Measurements from ENCODE around the gene MAP3K5.

MAP3K5 gene

GRCh38 chr6:136641166-136641565, 151.1 kb downstream of the MAP3K5 start:
- H3K4me1 ChIP-seq (ENCODE audit: control extremely low read depth in 1 of 4, control insufficient read depth in 4 of 4, insufficient read depth in 4 of 4, low read length in 3 of 4), result peaks cover 0 to 7% (median 0%) of the 10 kb centered on the region in 4 experiments
- 100% methylated on average over 1 of the region's 3 CpGs for WGBS (ENCODE audit: insufficient coverage)
- no peak overlapping the region for H3K4me3 ChIP-seq (ENCODE audit: control insufficient read depth in 1 of 7, extremely low read depth in 1 of 7, insufficient read depth in 4 of 7, low read depth in 2 of 7, low read length in 6 of 7)
- ChIA-PET POLR2A (no interaction called here), CTCF (interaction anchor here (0.8 to 10.0 kb wide), 8 partner anchors 10 to 372 kb away, joined by 3 to 211 read pairs (median 4); partner anchors contain the start of gene MAP3K5)
- H3K36me3 ChIP-seq (ENCODE audit: control insufficient read depth in 4 of 4, insufficient read depth in 4 of 4, low read length in 3 of 4), result peaks cover 6 to 24% (median 14%) of the 10 kb centered on the region in 4 experiments
- DNase-seq, result no peak
- no peak overlapping the region for H3K27ac ChIP-seq (ENCODE audit: insufficient read depth in 1 of 2, low read depth in 1 of 2, low read length in 2 of 2, poor library complexity in 1 of 2, severe bottlenecking in 2 of 2)
- no peaks in the 10 kb centered on the region for H3K27me3 ChIP-seq (replicated peaks in 2 of 5; ENCODE audit: control insufficient read depth in 4 of 5, insufficient read depth in 5 of 5, low read length in 4 of 5)
- H3K9me3 ChIP-seq (ENCODE audit: control extremely low read depth in 1 of 5, control insufficient read depth in 4 of 5, insufficient read depth in 2 of 5, low read depth in 1 of 5, low read length in 4 of 5), result no peaks in the 10 kb centered on the region

- no peaks in the 10 kb centered on the region for H3K27me3 ChIP-seq (replicated peaks in 2 of 5; ENCODE audit: control insufficient read depth in 4 of 5, insufficient read depth in 5 of 5, low read length in 4 of 5)
- no peaks in the 10 kb centered on the region for H3K9me3 ChIP-seq (ENCODE audit: control extremely low read depth in 1 of 5, control insufficient read depth in 4 of 5, insufficient read depth in 2 of 5, low read depth in 1 of 5, low read length in 4 of 5)
- peaks cover 11 to 31% (median 16%) of the 10 kb centered on the region in 4 experiments for H3K36me3 ChIP-seq (ENCODE audit: control insufficient read depth in 4 of 4, insufficient read depth in 4 of 4, low read length in 3 of 4)
- WGBS (ENCODE audit: insufficient coverage), result 97% methylated on average over 5 of the region's 5 CpGs
- no peak overlapping the region for H3K4me3 ChIP-seq (ENCODE audit: control insufficient read depth in 1 of 7, extremely low read depth in 1 of 7, insufficient read depth in 4 of 7, low read depth in 2 of 7, low read length in 6 of 7)
- no peak overlapping the region for H3K27ac ChIP-seq (ENCODE audit: insufficient read depth in 1 of 2, low read depth in 1 of 2, low read length in 2 of 2, poor library complexity in 1 of 2, severe bottlenecking in 2 of 2)
- ChIA-PET POLR2A (no interaction called here), CTCF (interaction anchor here (0.6 to 10.0 kb wide), 8 partner anchors 9 to 155 kb away, joined by 3 to 211 read pairs (median 4); partner anchors contain the start of gene MAP3K5)
- DNase-seq, result no peak
- H3K4me1 ChIP-seq (ENCODE audit: control extremely low read depth in 1 of 4, control insufficient read depth in 4 of 4, insufficient read depth in 4 of 4, low read length in 3 of 4), result peaks cover 0 to 7% (median 0%) of the 10 kb centered on the region in 4 experiments
These were observed 152.0 kb downstream of the MAP3K5 start for GRCh38 chr6:136640132-136640915.

- 93% methylated on average over 2 of the region's 3 CpGs for WGBS (ENCODE audit: insufficient coverage)
- no peak overlapping the region for H3K4me3 ChIP-seq (ENCODE audit: control insufficient read depth in 1 of 7, extremely low read depth in 1 of 7, insufficient read depth in 4 of 7, low read depth in 2 of 7, low read length in 6 of 7)
- H3K27ac ChIP-seq (ENCODE audit: insufficient read depth in 1 of 2, low read depth in 1 of 2, low read length in 2 of 2, poor library complexity in 1 of 2, severe bottlenecking in 2 of 2), result no peak overlapping the region
- no peaks in the 10 kb centered on the region for H3K9me3 ChIP-seq (ENCODE audit: control extremely low read depth in 1 of 5, control insufficient read depth in 4 of 5, insufficient read depth in 2 of 5, low read depth in 1 of 5, low read length in 4 of 5)
- POLR2A ChIA-PET, result no interaction called here
- DNase-seq, result no peak
- H3K4me1 ChIP-seq (ENCODE audit: control extremely low read depth in 1 of 4, control insufficient read depth in 4 of 4, insufficient read depth in 4 of 4, low read length in 3 of 4), result peaks cover 0 to 7% (median 0%) of the 10 kb centered on the region in 4 experiments
- CTCF ChIA-PET, result interaction anchor here (0.6 to 10.0 kb wide), 4 partner anchors 8 to 150 kb away, joined by 3 to 211 read pairs (median 4); partner anchors contain the start of gene MAP3K5
- no peaks in the 10 kb centered on the region for H3K27me3 ChIP-seq (replicated peaks in 2 of 5; ENCODE audit: control insufficient read depth in 4 of 5, insufficient read depth in 5 of 5, low read length in 4 of 5)
- H3K36me3 ChIP-seq (ENCODE audit: control insufficient read depth in 4 of 4, insufficient read depth in 4 of 4, low read length in 3 of 4), result peaks cover 11 to 34% (median 16%) of the 10 kb centered on the region in 4 experiments
These were observed 152.6 kb downstream of the MAP3K5 start for GRCh38 chr6:136639702-136640101.

- ChIA-PET POLR2A (no interaction called here), CTCF (interaction anchor here (0.8 to 5.0 kb wide), 4 partner anchors 9 to 159 kb away, joined by 3 to 41 read pairs (median 3); partner anchors contain the start of gene MAP3K5)
- 100% methylated on average over 1 of the region's 4 CpGs for WGBS (ENCODE audit: insufficient coverage)
- peaks cover 14 to 59% (median 24%) of the 10 kb centered on the region in 4 experiments for H3K36me3 ChIP-seq (ENCODE audit: control insufficient read depth in 4 of 4, insufficient read depth in 4 of 4, low read length in 3 of 4)
- H3K4me1 ChIP-seq (ENCODE audit: control extremely low read depth in 1 of 4, control insufficient read depth in 4 of 4, insufficient read depth in 4 of 4, low read length in 3 of 4), result no peaks in the 10 kb centered on the region
- no peak for DNase-seq
- H3K4me3 ChIP-seq (ENCODE audit: control insufficient read depth in 1 of 7, extremely low read depth in 1 of 7, insufficient read depth in 4 of 7, low read depth in 2 of 7, low read length in 6 of 7), result no peak overlapping the region
- H3K27me3 ChIP-seq (replicated peaks in 2 of 5; ENCODE audit: control insufficient read depth in 4 of 5, insufficient read depth in 5 of 5, low read length in 4 of 5), result no peaks in the 10 kb centered on the region
- no peaks in the 10 kb centered on the region for H3K9me3 ChIP-seq (ENCODE audit: control extremely low read depth in 1 of 5, control insufficient read depth in 4 of 5, insufficient read depth in 2 of 5, low read depth in 1 of 5, low read length in 4 of 5)
- no peak overlapping the region for H3K27ac ChIP-seq (ENCODE audit: insufficient read depth in 1 of 2, low read depth in 1 of 2, low read length in 2 of 2, poor library complexity in 1 of 2, severe bottlenecking in 2 of 2)
These were observed 156.7 kb downstream of the MAP3K5 start for GRCh38 chr6:136635615-136636014.

GRCh38 chr6:136633355-136633754, 158.9 kb downstream of the MAP3K5 start:
- ChIA-PET POLR2A (no interaction called here), CTCF (interaction anchor here (5.0 kb wide), 1 partner anchor 11 kb away, joined by 41 read pairs; no protein-coding TSS in a partner anchor)
- H3K4me3 ChIP-seq (ENCODE audit: control insufficient read depth in 1 of 7, extremely low read depth in 1 of 7, insufficient read depth in 4 of 7, low read depth in 2 of 7, low read length in 6 of 7), result no peak overlapping the region
- peaks cover 17 to 60% (median 22%) of the 10 kb centered on the region in 4 experiments for H3K36me3 ChIP-seq (ENCODE audit: control insufficient read depth in 4 of 4, insufficient read depth in 4 of 4, low read length in 3 of 4)
- H3K4me1 ChIP-seq (ENCODE audit: control extremely low read depth in 1 of 4, control insufficient read depth in 4 of 4, insufficient read depth in 4 of 4, low read length in 3 of 4), result no peaks in the 10 kb centered on the region
- no peak overlapping the region for H3K27ac ChIP-seq (ENCODE audit: insufficient read depth in 1 of 2, low read depth in 1 of 2, low read length in 2 of 2, poor library complexity in 1 of 2, severe bottlenecking in 2 of 2)
- no peaks in the 10 kb centered on the region for H3K9me3 ChIP-seq (ENCODE audit: control extremely low read depth in 1 of 5, control insufficient read depth in 4 of 5, insufficient read depth in 2 of 5, low read depth in 1 of 5, low read length in 4 of 5)
- no peaks in the 10 kb centered on the region for H3K27me3 ChIP-seq (replicated peaks in 2 of 5; ENCODE audit: control insufficient read depth in 4 of 5, insufficient read depth in 5 of 5, low read length in 4 of 5)
- 100% methylated on average over 1 of the region's 1 CpG for WGBS (ENCODE audit: insufficient coverage)
- no peak for DNase-seq

GRCh38 chr6:136628996-136629395, 163.3 kb downstream of the MAP3K5 start:
- POLR2A ChIA-PET, result no interaction called here
- Histone ChIP-seq H3K4me1 (ENCODE audit: control extremely low read depth in 1 of 4, control insufficient read depth in 4 of 4, insufficient read depth in 4 of 4, low read length in 3 of 4) (no peaks in the 10 kb centered on the region), H3K27me3 (replicated peaks in 2 of 5; ENCODE audit: control insufficient read depth in 4 of 5, insufficient read depth in 5 of 5, low read length in 4 of 5) (no peaks in the 10 kb centered on the region), H3K36me3 (ENCODE audit: control insufficient read depth in 4 of 4, insufficient read depth in 4 of 4, low read length in 3 of 4) (peaks cover 4 to 47% (median 17%) of the 10 kb centered on the region in 4 experiments), H3K27ac (ENCODE audit: insufficient read depth in 1 of 2, low read depth in 1 of 2, low read length in 2 of 2, poor library complexity in 1 of 2, severe bottlenecking in 2 of 2) (no peak overlapping the region), H3K4me3 (ENCODE audit: control insufficient read depth in 1 of 7, extremely low read depth in 1 of 7, insufficient read depth in 4 of 7, low read depth in 2 of 7, low read length in 6 of 7) (no peak overlapping the region), H3K9me3 (ENCODE audit: control extremely low read depth in 1 of 5, control insufficient read depth in 4 of 5, insufficient read depth in 2 of 5, low read depth in 1 of 5, low read length in 4 of 5) (no peaks in the 10 kb centered on the region)
- 100% methylated on average over 2 of the region's 5 CpGs for WGBS (ENCODE audit: insufficient coverage)
- DNase-seq, result peak in 1 of 3 donors; percentile 6
- CTCF ChIA-PET, result interaction anchor here (0.9 to 2.4 kb wide), 4 partner anchors 10 to 15 kb away, joined by 3 to 15 read pairs (median 4); no protein-coding TSS in a partner anchor

- peaks cover 4 to 45% (median 20%) of the 10 kb centered on the region in 4 experiments for H3K36me3 ChIP-seq (ENCODE audit: control insufficient read depth in 4 of 4, insufficient read depth in 4 of 4, low read length in 3 of 4)
- CTCF ChIA-PET, result interaction anchor here (0.6 to 2.4 kb wide), 6 partner anchors 9 to 298 kb away, joined by 3 to 15 read pairs (median 4); no protein-coding TSS in a partner anchor
- no peaks in the 10 kb centered on the region for H3K9me3 ChIP-seq (ENCODE audit: control extremely low read depth in 1 of 5, control insufficient read depth in 4 of 5, insufficient read depth in 2 of 5, low read depth in 1 of 5, low read length in 4 of 5)
- no peak for DNase-seq
- H3K27ac ChIP-seq (ENCODE audit: insufficient read depth in 1 of 2, low read depth in 1 of 2, low read length in 2 of 2, poor library complexity in 1 of 2, severe bottlenecking in 2 of 2), result no peak overlapping the region
- no peak overlapping the region for H3K4me3 ChIP-seq (ENCODE audit: control insufficient read depth in 1 of 7, extremely low read depth in 1 of 7, insufficient read depth in 4 of 7, low read depth in 2 of 7, low read length in 6 of 7)
- POLR2A ChIA-PET, result no interaction called here
- H3K4me1 ChIP-seq (ENCODE audit: control extremely low read depth in 1 of 4, control insufficient read depth in 4 of 4, insufficient read depth in 4 of 4, low read length in 3 of 4), result no peaks in the 10 kb centered on the region
- WGBS (ENCODE audit: insufficient coverage), result 95% methylated on average over 4 of the region's 5 CpGs
- H3K27me3 ChIP-seq (replicated peaks in 2 of 5; ENCODE audit: control insufficient read depth in 4 of 5, insufficient read depth in 5 of 5, low read length in 4 of 5), result no peaks in the 10 kb centered on the region
These were observed 165.1 kb downstream of the MAP3K5 start for GRCh38 chr6:136627191-136627590.
